ENCODE results near the gene RHAG.

GRCh38 chr6:49646942-49647341, 10.3 kb upstream of the RHAG start:
- no peak for TF ChIP-seq POLR2AphosphoS5 (IDR thresholded peaks at IDR 0.05; ENCODE audit: insufficient read depth in 1 of 2, low read depth in 1 of 2)
- TF ChIP-seq CTCF (IDR thresholded peaks at IDR 0.05), result no peak
- TF ChIP-seq POLR2A (IDR thresholded peaks at IDR 0.05), result no peak
